HG02943 (cell line): Measurements from ENCODE around the gene MKLN1.
A peak's percentile ranks its signal among the peaks of the same experiment; 100 is the strongest.
"Not testable (repeated sequence)": the region's sequence is repeated elsewhere in the genome, so short reads cannot be mapped to it uniquely, and the experiment has no call there.

Experiments used
- ATAC-seq: cut with Tn5 transposase; IDR thresholded peaks from one replicate; pipeline ENCODE4 v1.9.1; 2021; ENCODE audit warnings: mild to moderate bottlenecking, low read depth, moderate library complexity; ENCODE audit not compliant: unreplicated experiment

Gene MKLN1

GRCh38 chr7:131495669-131496498, 168.2 kb downstream of the MKLN1 start:
- ATAC-seq = no peak

- ATAC-seq = no peak
Observed at GRCh38 chr7:131497454-131497853, 169.8 kb downstream of the MKLN1 start.

GRCh38 chr7:131498237-131498885, 170.7 kb downstream of the MKLN1 start:
- no peak for ATAC-seq

GRCh38 chr7:131499801-131500200, 172.1 kb downstream of the MKLN1 start:
- no peak for ATAC-seq

GRCh38 chr7:131500357-131500756, 172.7 kb downstream of the MKLN1 start:
- ATAC-seq = no peak

GRCh38 chr7:131501422-131501821, 173.7 kb downstream of the MKLN1 start:
- peak; percentile 84 for ATAC-seq

GRCh38 chr7:131501930-131502685, 174.4 kb downstream of the MKLN1 start:
- ATAC-seq = no peak

- no peak for ATAC-seq
Observed at GRCh38 chr7:131502810-131503508, 175.3 kb downstream of the MKLN1 start.

GRCh38 chr7:131503639-131504038, 176.0 kb downstream of the MKLN1 start:
- no peak for ATAC-seq

- ATAC-seq = no peak
Observed at GRCh38 chr7:131504157-131504899, 176.7 kb downstream of the MKLN1 start.

GRCh38 chr7:131505037-131505620, 177.5 kb downstream of the MKLN1 start:
- ATAC-seq = not testable (repeated sequence)

GRCh38 chr7:131505636-131506557, 178.2 kb downstream of the MKLN1 start:
- ATAC-seq = no peak

- ATAC-seq = no peak
Observed at GRCh38 chr7:131506597-131506996, 178.9 kb downstream of the MKLN1 start.

GRCh38 chr7:131507592-131508331, 180.1 kb downstream of the MKLN1 start:
- ATAC-seq = peak; percentile 76

GRCh38 chr7:131508754-131509486, 181.2 kb downstream of the MKLN1 start:
- ATAC-seq = no peak

GRCh38 chr7:131509781-131510180, 182.1 kb downstream of the MKLN1 start:
- no peak for ATAC-seq

- no peak for ATAC-seq
Observed at GRCh38 chr7:131511071-131511470, 183.4 kb downstream of the MKLN1 start.
